DMS53 (cell line): ENCODE results near the gene OTX1.
"Not testable (repeated sequence)": the region's sequence is repeated elsewhere in the genome, so short reads cannot be mapped to it uniquely, and the experiment has no call there.

Experiments used
- DNase-seq: peaks from one replicate; lab custom pipeline; 2025; lab: John Stamatoyannopoulos, UW

Gene OTX1

GRCh38 chr2:63050334-63051041 is at the start of gene OTX1:
TSS of gene OTX1 (plus strand) at chr2:63050830. CDS start at chr2:63052991, 2,161 bp downstream.
- DNase-seq: peak; percentile 92

DNA sequence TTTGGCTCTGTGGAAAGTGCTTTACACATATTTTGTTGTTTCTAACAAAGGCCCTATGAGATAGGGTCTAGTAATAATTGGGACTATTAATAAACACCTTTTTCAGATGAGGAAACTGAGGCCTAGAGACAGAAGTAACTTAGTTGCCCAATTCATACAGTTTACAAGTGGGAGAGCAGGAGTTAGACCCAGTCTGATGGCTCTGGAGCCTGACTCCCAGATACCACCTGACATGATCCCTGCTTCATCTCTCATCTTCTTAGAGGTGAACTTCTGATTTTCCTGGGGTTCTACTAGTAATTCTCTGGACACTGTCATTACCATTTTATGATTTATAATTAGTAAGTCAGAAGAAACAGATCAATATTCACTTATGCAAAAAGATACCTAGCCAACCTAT is 49.1 kb upstream of the OTX1 start:
- DNase-seq: no peak

DNA sequence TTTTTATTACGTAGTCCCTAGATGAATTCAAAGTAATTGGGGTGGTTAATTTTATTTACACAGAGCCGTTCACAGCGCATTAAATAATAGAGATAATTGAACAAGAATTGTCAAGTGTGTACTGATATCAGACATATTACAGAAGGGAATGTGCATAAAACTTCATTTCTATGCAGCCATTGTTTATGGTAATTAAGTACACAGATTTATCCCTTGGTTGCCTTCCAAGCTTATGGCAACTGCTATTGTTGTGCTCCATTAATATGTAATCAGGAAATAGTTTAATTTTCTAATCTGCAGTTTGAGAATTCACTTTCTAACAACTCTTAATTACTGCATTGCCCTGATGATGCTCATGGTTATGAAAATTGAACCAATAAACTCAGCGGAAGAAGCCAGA is 47.3 kb upstream of the OTX1 start:
- DNase-seq: no peak

- DNase-seq: no peak
Observed at GRCh38 chr2:63007813-63008458, 42.7 kb upstream of the OTX1 start.

DNA sequence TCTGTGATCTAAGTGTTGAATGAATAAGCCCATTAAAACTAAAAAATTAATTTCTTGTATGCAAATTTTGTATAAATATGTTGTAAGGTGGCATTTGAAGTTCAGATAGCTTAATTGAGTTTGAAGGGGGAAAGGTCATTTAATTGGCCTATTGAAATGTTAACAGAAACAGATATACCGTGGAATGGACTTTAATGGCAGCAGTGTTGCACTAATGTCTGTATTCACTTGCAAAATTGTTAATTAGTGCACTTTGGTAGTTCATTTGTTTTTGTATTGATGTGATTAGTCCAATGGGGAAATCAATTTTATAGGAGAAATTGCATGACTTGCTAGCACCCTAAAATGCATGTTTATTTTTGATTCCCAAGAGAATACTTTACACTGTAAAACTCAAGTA is 41.8 kb upstream of the OTX1 start:
- no peak for DNase-seq

- DNase-seq: no peak
Observed at GRCh38 chr2:63009490-63009889, 41.1 kb upstream of the OTX1 start.

DNA sequence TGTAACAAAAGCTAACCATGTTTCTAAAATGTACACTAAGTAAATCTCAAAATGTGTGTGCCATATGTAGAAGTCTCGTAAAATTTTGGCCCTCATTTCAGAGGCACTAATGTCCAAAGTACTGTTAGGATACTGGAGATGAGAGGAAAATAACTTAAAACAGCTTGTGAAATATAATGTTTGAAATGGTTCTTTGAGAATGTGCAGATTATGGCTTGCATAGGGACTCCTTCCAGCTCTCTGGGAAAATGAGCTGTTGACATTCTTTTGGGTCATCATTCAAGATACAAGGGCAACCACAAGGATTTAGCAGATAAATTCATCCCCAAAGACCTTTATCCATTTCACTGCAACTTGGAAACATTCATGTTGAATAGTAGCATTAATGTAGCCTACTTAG is 38.1 kb upstream of the OTX1 start:
- DNase-seq: no peak

DNA sequence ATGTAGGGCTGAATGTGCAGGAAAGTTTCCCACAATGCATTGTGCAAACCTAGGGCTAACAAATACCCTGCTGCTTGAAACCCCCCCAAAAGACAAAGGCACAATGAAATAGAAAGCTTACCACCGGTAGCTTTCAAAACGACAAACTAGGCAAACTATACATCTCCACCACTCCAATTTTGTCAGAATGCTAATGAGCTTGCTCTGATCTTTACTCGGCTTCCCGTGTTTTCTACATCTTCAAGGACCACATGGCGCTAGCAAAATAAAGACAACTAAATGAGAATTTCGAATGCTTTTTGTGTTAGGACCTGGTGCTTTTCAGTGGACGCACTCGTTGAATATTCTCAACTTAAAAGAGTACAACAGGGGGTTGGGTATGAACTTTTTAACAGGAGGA is 37.2 kb upstream of the OTX1 start:
- no peak for DNase-seq

- DNase-seq: no peak
Observed at GRCh38 chr2:63015389-63015788, 35.2 kb upstream of the OTX1 start.

DNA sequence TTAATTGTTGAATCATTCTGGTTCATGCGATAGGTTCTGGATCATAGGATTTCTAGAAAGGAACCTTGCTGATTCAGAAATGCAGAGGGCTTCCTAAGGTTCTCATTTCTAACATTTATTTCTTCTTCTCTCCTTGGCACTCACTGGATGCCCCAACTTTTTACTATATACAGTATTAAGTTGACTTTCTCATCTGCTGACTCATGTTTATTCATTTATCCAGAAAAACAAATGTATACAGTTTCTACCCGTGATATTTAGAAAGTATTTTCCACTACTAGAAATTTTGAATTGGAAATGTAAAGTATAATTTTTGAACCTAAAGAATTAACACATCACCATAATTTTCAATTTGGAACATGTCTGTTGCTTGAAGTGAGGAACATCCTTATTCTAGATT is 32.2 kb upstream of the OTX1 start:
- DNase-seq: no peak

DNA sequence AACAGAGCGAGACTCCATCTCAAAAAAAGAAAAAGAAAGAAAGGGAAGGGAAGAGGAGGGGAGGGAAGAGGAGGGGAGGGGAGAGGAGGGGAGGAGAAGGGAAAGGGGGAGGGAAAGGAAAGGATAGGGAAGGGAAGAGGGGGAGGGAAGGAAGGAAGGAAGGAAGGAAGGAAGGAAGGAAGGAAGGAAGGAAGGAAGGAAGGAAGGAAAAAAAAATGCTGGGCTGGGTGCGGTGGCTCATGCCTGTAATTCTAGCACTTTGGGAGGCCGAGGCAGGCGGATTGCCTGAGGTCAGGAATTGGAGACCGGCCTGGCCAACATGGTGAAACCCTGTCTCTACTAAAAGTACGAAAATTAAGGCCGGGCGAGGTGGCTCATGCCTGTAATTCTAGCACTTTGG is 30.9 kb upstream of the OTX1 start:
- not testable (repeated sequence) for DNase-seq

- DNase-seq: peak; percentile 61
Observed at GRCh38 chr2:63023444-63023843, 27.2 kb upstream of the OTX1 start.

DNA sequence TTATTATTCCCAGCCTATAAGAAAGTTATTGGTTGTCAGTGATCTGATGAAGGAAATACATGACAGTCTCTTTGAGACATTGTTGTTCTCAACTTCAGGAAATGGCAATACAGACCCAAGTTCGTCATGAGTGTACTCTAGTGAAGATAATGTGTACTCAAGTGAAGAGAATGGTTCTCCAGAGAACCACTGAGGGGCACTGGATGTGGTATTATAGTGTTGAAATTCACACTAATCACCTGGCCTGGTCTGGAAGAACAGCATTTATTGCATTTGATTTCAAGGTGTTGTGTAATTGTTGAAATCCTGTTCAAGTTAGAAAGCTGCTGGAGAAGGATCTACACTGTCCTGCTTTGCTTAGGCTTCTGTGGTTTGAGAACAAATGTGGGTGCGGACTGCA is 23.4 kb upstream of the OTX1 start:
- DNase-seq: no peak

DNA sequence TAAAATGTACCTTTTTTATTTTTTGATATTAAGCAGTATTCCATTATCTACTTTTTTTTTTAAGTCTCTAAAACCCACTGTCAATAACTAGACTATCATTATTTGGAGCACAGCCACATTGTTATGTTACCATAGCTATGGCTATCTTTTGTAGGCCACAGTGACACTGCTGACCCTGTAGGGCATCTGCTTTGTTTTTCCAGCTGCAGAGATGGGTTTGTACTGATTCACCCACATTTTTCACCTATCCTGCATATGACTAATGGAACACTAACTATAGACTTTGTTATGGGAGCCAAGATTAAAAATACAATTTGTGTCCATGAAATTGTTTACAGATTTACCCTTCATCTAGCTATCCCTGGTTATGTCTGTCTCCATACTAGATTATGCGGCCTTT is 21.6 kb upstream of the OTX1 start:
- DNase-seq: peak; percentile 25

DNA sequence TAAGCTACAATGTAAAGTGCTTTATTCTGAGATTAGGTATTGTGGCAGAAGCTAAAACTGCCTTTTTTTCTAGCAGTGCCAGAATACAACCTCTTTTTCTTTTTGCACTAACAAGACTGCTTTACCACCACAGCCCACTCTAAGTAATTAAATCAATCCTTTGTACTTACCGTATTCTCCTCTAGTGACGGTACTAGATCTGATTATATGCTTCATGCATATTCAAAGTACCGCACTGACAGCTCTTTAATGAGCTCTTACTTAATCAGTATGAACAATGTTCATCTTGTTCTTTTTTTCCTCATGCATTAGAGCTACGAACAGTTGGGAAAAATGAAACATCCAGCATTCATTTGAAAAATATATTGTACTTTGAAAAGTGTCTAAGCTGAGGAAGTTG is 16.1 kb upstream of the OTX1 start:
- no peak for DNase-seq

GRCh38 chr2:63035169-63035568 is 15.5 kb upstream of the OTX1 start:
- no peak for DNase-seq

- no peak for DNase-seq
Observed at GRCh38 chr2:63035660-63036059, 15.0 kb upstream of the OTX1 start.

GRCh38 chr2:63038034-63038433 is 12.6 kb upstream of the OTX1 start:
- no peak for DNase-seq

DNA sequence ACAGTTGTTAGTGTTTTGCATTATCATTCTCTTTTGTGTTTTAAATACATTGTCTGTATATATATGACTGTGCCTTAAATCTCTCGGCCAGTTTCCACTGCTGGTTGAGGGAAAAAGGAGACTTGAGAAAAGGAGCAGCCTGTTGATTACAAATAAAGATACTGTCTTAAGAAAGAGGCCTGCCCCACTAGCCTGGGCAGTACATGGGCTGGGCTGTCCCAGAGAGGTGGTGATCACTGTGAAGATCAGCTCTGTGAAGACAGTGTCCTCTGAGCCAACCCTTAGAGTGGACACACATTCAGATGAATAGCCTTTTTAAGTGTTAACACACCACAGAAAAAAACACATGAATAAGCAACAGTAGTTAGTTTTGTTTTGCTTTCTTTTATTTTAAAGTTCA is 10.0 kb upstream of the OTX1 start:
- no peak for DNase-seq

DNA sequence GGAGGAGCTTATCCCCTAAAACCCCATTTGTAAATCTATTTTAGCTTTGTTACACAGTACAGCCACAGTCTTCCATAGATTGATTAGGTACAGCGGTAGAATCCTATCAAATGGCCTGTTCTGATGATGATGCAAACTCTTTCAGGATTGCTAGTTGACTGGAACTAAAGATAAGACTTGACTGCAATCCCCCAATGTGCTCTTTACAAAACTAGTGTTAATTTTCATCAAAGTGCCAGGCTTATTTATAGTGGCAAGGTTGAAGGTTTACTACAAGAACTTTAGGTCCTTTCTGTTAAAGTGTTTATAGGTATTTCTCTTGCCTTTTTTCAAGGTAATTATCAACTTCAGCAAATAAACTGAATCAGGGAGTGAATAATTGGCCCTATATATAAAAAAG is 9.0 kb upstream of the OTX1 start:
- DNase-seq: no peak

- no peak for DNase-seq
Observed at GRCh38 chr2:63044362-63045327, 6.0 kb upstream of the OTX1 start.

GRCh38 chr2:63046552-63046951 is 4.1 kb upstream of the OTX1 start:
- DNase-seq: no peak

- DNase-seq: no peak
Observed at GRCh38 chr2:63046961-63047320, 3.7 kb upstream of the OTX1 start.
